Hematopoietic multipotent progenitor cell treated with erythropoietin and hydrocortisone succinate and interleukin-3 and kit ligand, for 15 days (in vitro differentiated cells): ENCODE measurements around the gene LIN9.

Experiments used
- DNase-seq: peaks from one replicate; pipeline ENCODE4 v3.0.0-alpha.2; 2015; ENCODE audit warnings: low spot score

LIN9 gene

GRCh38 chr1:226320930-226321329 lies 12.0 kb upstream of the LIN9 start:
- no peak for DNase-seq

GRCh38 chr1:226318471-226318870 lies 9.5 kb upstream of the LIN9 start:
- no peak for DNase-seq

- DNase-seq: no peak
Observed at GRCh38 chr1:226314055-226314454, 5.1 kb upstream of the LIN9 start.

- DNase-seq: no peak
Observed at GRCh38 chr1:226312065-226312464, 3.1 kb upstream of the LIN9 start.

- DNase-seq: no peak
Observed at GRCh38 chr1:226311376-226311775, 2.4 kb upstream of the LIN9 start.

GRCh38 chr1:226310637-226311195 lies 1.8 kb upstream of the LIN9 start:
- no peak for DNase-seq

- DNase-seq: no peak
Observed at GRCh38 chr1:226310245-226310540, 1.2 kb upstream of the LIN9 start.

GRCh38 chr1:226309398-226310244 lies 657 bp upstream of the LIN9 start:
- DNase-seq: peak; percentile 28

GRCh38 chr1:226308166-226308722 lies 720 bp downstream of the LIN9 start:
- peak; percentile 25 for DNase-seq

- DNase-seq: no peak
Observed at GRCh38 chr1:226306425-226306824, 2.5 kb downstream of the LIN9 start.

- no peak for DNase-seq
Observed at GRCh38 chr1:226305184-226305583, 3.8 kb downstream of the LIN9 start.

GRCh38 chr1:226304291-226304955 lies 4.5 kb downstream of the LIN9 start:
- no peak for DNase-seq

GRCh38 chr1:226302731-226303130 lies 6.2 kb downstream of the LIN9 start:
- no peak for DNase-seq

GRCh38 chr1:226296911-226297310 lies 12.1 kb downstream of the LIN9 start:
- no peak for DNase-seq

GRCh38 chr1:226293553-226293920 lies 15.4 kb downstream of the LIN9 start:
- no peak for DNase-seq

GRCh38 chr1:226292874-226293552 lies 16.0 kb downstream of the LIN9 start:
- no peak for DNase-seq

- DNase-seq: no peak
Observed at GRCh38 chr1:226287587-226287986, 21.4 kb downstream of the LIN9 start.

- no peak for DNase-seq
Observed at GRCh38 chr1:226281058-226281457, 27.9 kb downstream of the LIN9 start.

GRCh38 chr1:226279498-226279897 lies 29.5 kb downstream of the LIN9 start:
- no peak for DNase-seq

- DNase-seq: no peak
Observed at GRCh38 chr1:226277897-226278296, 31.1 kb downstream of the LIN9 start.

- DNase-seq: no peak
Observed at GRCh38 chr1:226276987-226277386, 32.0 kb downstream of the LIN9 start.

GRCh38 chr1:226276077-226276682 lies 32.8 kb downstream of the LIN9 start:
- DNase-seq: no peak
